Measurements from ENCODE around the gene GSTT4.

GRCh38 chr22:24046024-24046423 is 40.8 kb upstream of the GSTT4 start:
- TF ChIP-seq FOXK2 (IDR thresholded peaks at IDR 0.05): no peak
- TF ChIP-seq TARDBP (IDR thresholded peaks at IDR 0.05): no peak
- TF ChIP-seq BHLHE40 (IDR thresholded peaks at IDR 0.05; ENCODE audit: borderline replicate concordance): no peak
- no peak for TF ChIP-seq ELF4 (IDR thresholded peaks at IDR 0.05)
- no peak for TF ChIP-seq CTBP1 (IDR thresholded peaks at IDR 0.05; ENCODE audit: borderline replicate concordance)
- no peak for TF ChIP-seq ARNT (IDR thresholded peaks at IDR 0.05)
- TF ChIP-seq PKNOX1 (IDR thresholded peaks at IDR 0.05): no peak
- TF ChIP-seq FOXA1 (IDR thresholded peaks at IDR 0.05): no peak
- TF ChIP-seq SUZ12 (IDR thresholded peaks at IDR 0.05): no peak
- TF ChIP-seq SP1 (IDR thresholded peaks at IDR 0.05): no peak
